Measurements from ENCODE around the gene CEP104.

The CEP104 gene

GRCh38 chr1:3893190-3893589 is 36.2 kb upstream of the CEP104 start:
- no peak for DNase-seq

- DNase-seq: no peak
Measured at GRCh38 chr1:3892748-3893147, 35.7 kb upstream of the CEP104 start.

GRCh38 chr1:3891329-3891865 is 34.4 kb upstream of the CEP104 start:
- no peak for DNase-seq

- no peak for DNase-seq
Measured at GRCh38 chr1:3890389-3891328, 33.6 kb upstream of the CEP104 start.

- no peak for DNase-seq
Measured at GRCh38 chr1:3889936-3890335, 32.9 kb upstream of the CEP104 start.

GRCh38 chr1:3888301-3888700 is 31.3 kb upstream of the CEP104 start:
- DNase-seq: no peak

- no peak for DNase-seq
Measured at GRCh38 chr1:3886691-3887090, 29.7 kb upstream of the CEP104 start.

- DNase-seq: no peak
Measured at GRCh38 chr1:3886106-3886670, 29.2 kb upstream of the CEP104 start.

- no peak for DNase-seq
Measured at GRCh38 chr1:3885611-3886010, 28.6 kb upstream of the CEP104 start.

- DNase-seq: no peak
Measured at GRCh38 chr1:3884966-3885365, 28.0 kb upstream of the CEP104 start.

- no peak for DNase-seq
Measured at GRCh38 chr1:3883194-3883925, 26.3 kb upstream of the CEP104 start.

- DNase-seq: no peak
Measured at GRCh38 chr1:3881193-3881480, 24.1 kb upstream of the CEP104 start.

GRCh38 chr1:3880429-3881192 is 23.6 kb upstream of the CEP104 start:
- DNase-seq: no peak

GRCh38 chr1:3879787-3880428 is 22.9 kb upstream of the CEP104 start:
- DNase-seq: no peak

- DNase-seq: no peak
Measured at GRCh38 chr1:3879099-3879498, 22.1 kb upstream of the CEP104 start.

GRCh38 chr1:3876716-3877115 is 19.7 kb upstream of the CEP104 start:
- no peak for DNase-seq

GRCh38 chr1:3874736-3875135 is 17.7 kb upstream of the CEP104 start:
- no peak for DNase-seq

- DNase-seq: no peak
Measured at GRCh38 chr1:3872546-3872945, 15.5 kb upstream of the CEP104 start.

- DNase-seq: no peak
Measured at GRCh38 chr1:3871451-3871805, 14.4 kb upstream of the CEP104 start.

- no peak for DNase-seq
Measured at GRCh38 chr1:3869751-3870301, 12.8 kb upstream of the CEP104 start.

- DNase-seq: no peak
Measured at GRCh38 chr1:3868464-3869006, 11.5 kb upstream of the CEP104 start.

- no peak for DNase-seq
Measured at GRCh38 chr1:3865606-3866160, 8.7 kb upstream of the CEP104 start.
